Effector memory CD8-positive, alpha-beta T cell (primary cell): Measurements from ENCODE around the gene LY6G5B.

Source experiments
- ATAC-seq: fragments of 150-1000 bp; cut with Tn5 transposase; replicated peaks from 2 replicates; pipeline ENCODE4 v1.10.0; 2021; ENCODE audit warnings: mild to moderate bottlenecking, moderate library complexity
- DNase-seq, 3 experiments: peaks; one replicate each; pipeline ENCODE4 v3.0.0; 2021
- H3K27ac Mint-ChIP-seq, 2 donors: one replicate each; pipeline ENCODE4 v1.8.0; 2022; ENCODE audit warnings: mild to moderate bottlenecking in 2 of 2, mixed read lengths in 2 of 2, moderate library complexity in 2 of 2
- H3K27me3 Mint-ChIP-seq, 2 donors: one replicate each; pipeline ENCODE4 v1.8.0; 2022; ENCODE audit warnings: mixed read lengths in 2 of 2
- H3K36me3 Mint-ChIP-seq: one replicate; pipeline ENCODE4 v1.8.0; 2022; ENCODE audit warnings: mild to moderate bottlenecking, moderate library complexity, mixed read lengths; ENCODE audit not compliant: insufficient read depth
- H3K4me1 Mint-ChIP-seq, 2 donors: one replicate each; pipeline ENCODE4 v1.8.0; 2022; ENCODE audit warnings: low read depth in 2 of 2, mixed read lengths in 2 of 2
- H3K4me3 Mint-ChIP-seq, 2 donors: one replicate each; pipeline ENCODE4 v1.8.0; 2022; ENCODE audit warnings: mild to moderate bottlenecking in 2 of 2, mixed read lengths in 2 of 2, moderate library complexity in 2 of 2
- H3K9me3 Mint-ChIP-seq, 2 donors: one replicate each; pipeline ENCODE4 v1.8.0; 2022; ENCODE audit warnings: mixed read lengths in 2 of 2

LY6G5B gene

DNA sequence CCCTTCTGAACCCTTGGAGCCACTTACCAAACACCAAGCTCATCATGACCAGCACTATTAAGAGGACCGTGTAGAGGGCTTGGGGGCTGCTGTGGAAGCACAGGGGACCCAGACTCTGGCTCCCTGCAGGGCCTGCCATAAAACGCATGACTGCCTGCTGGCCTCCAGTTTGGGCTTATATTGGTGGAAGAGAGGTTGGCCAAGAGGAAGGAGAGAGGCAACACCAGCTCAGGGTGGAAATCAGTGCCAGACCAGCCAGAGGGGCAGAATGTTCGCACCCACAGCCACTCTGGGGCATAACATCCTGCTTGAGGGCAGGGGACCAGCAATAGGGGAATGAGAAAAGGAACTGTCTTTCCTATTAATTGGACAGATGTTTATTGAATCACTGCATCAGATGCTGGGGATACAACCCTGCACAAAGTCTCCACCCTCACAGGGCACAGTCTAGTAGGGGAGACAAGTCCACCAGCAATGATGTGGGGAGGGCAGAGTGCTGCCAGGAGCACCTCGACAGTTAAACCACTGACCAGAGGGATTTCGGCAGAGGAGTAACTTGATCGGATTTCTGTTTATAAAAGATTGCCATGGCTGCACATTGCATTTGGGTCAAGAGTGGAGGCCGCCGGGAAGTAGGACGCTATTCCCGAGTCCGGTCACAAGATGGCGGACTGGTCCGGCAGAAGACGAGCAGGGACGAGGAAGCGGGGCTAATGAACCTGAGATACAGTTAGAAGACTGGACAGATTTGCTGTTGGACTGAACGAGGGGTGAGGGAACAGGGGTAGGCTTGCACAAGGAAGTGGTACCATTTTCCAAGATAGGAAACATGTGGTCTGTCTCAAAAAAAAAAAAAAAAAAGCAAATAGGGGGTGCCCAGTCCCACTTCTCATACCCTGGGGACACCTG is 10.7 kb downstream of the LY6G5B start, which contains the start of gene LY6G5C:
Gene LY6G5C (minus strand): TSS at position 842 of the 909 bp plus-strand sequence. CDS start 694 bp downstream, at position 148.
- H3K4me3 Mint-ChIP-seq = peak within 1 kb of the TSS; percentile 86 to 89
- no peaks in the 10 kb centered on the region for H3K27me3 Mint-ChIP-seq
- ATAC-seq (peak; percentile 68), DNase-seq (peak; percentile 40 to 50 (median 43))
- no peaks in the 10 kb centered on the region for H3K9me3 Mint-ChIP-seq
- peaks cover 24% of the 10 kb centered on the region for H3K36me3 Mint-ChIP-seq
- peak within 1 kb of the TSS; percentile 44 to 88 for H3K27ac Mint-ChIP-seq
- peaks cover 17 to 19% of the 10 kb centered on the region in 2 donors for H3K4me1 Mint-ChIP-seq

GRCh38 chr6:31681135-31681671 is 11.4 kb downstream of the LY6G5B start:
- Mint-ChIP-seq H3K9me3 (no peaks in the 10 kb centered on the region), H3K27me3 (no peaks in the 10 kb centered on the region), H3K27ac (peak overlapping the region; percentile 44 to 88), H3K36me3 (peaks cover 25% of the 10 kb centered on the region), H3K4me3 (peak overlapping the region; percentile 86 to 89), H3K4me1 (peaks cover 17 to 19% of the 10 kb centered on the region in 2 donors)
- ATAC-seq (peak; percentile 67), DNase-seq (peak in 1 of 3 experiments; percentile 29)

DNA sequence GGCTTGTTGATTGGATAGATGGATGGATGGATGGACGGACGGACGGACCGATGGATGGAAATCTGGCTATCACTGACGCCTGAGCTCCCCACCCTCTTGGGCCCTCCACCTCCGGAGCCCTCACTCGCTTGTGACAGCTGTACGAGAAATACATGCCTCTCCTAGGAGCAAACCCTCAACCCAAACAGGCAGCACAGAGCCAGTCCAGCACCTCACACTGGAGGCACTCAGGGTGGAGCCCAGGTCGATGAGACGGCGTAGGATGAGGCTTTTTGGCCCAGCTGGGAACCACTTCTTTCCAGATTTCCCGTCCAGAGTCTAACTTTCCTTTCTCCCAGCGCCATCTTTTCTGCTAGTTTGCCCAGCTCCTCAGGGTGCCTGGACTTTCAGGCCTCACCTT is 13.8 kb downstream of the LY6G5B start:
- Mint-ChIP-seq H3K36me3 (peaks cover 40% of the 10 kb centered on the region), H3K4me1 (peaks cover 17 to 19% of the 10 kb centered on the region in 2 donors), H3K4me3 (no peak overlapping the region), H3K27ac (peak overlapping the region in 1 of 2 donors; percentile 51), H3K27me3 (no peaks in the 10 kb centered on the region), H3K9me3 (no peaks in the 10 kb centered on the region)
- ATAC-seq (no peak), DNase-seq (no peak)

DNA sequence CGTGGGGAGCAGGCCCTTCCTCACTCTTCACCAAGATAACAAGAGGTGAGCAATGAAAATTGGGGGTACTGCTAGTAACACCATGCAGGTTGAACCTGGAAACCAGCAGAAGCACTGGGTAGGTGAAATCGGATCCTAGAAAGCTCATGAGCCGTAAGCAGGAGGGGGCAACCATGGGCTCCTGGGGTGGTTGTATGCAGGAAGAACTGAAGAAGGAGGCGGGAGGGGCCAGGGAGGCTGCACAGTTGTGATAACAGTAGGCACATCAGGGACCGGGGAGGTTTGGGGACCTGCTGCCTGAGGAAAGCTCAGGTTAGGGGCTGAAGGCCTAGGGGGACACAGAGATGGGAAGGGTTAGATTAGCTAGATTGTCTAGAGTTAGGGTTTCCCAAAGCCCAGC is 16.7 kb downstream of the LY6G5B start:
- H3K36me3 Mint-ChIP-seq = peaks cover 55% of the 10 kb centered on the region
- no peaks in the 10 kb centered on the region for H3K27me3 Mint-ChIP-seq
- H3K27ac Mint-ChIP-seq = peak overlapping the region; percentile 36 to 66

DNA sequence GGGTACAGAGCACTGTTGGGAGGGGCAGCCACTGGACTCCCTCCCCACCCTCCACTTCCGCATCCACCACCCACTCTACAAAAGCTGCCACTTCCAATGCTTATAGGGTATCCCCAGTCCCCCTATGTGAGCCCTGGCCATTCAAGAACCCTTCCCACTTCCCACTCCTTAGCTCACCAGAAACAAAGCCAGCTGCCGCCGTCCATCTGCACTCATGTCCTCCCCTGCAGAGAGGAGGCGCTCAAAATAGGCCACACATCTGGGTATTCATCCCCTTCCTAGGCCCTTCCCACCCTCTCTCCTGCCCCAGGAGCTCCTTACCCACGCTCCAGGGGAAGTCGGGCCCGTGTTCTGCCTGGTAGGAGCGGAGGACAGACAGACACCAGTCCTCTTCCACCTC is 17.5 kb downstream of the LY6G5B start:
- no peak for ATAC-seq
- H3K36me3 Mint-ChIP-seq = peaks cover 48% of the 10 kb centered on the region

More for the DNA sequence above, 16.7 kb downstream of the LY6G5B start:
- ATAC-seq (no peak), DNase-seq (no peak)
- Mint-ChIP-seq H3K9me3 (no peaks in the 10 kb centered on the region), H3K4me3 (no peak overlapping the region), H3K4me1 (peaks cover 4 to 5% of the 10 kb centered on the region in 2 donors)

GRCh38 chr6:31687860-31688693 is 18.3 kb downstream of the LY6G5B start:
- Mint-ChIP-seq H3K4me1 (peaks cover 0 to 2% of the 10 kb centered on the region in 2 donors), H3K4me3 (no peak overlapping the region), H3K9me3 (no peaks in the 10 kb centered on the region), H3K36me3 (peaks cover 49% of the 10 kb centered on the region), H3K27ac (no peak overlapping the region), H3K27me3 (no peaks in the 10 kb centered on the region)
- DNase-seq (no peak), ATAC-seq (no peak)

More for the DNA sequence above, 17.5 kb downstream of the LY6G5B start:
- Mint-ChIP-seq H3K4me1 (peaks cover 0 to 2% of the 10 kb centered on the region in 2 donors), H3K27me3 (no peaks in the 10 kb centered on the region), H3K27ac (peak overlapping the region; percentile 44 to 66), H3K9me3 (no peaks in the 10 kb centered on the region), H3K4me3 (no peak overlapping the region)
- DNase-seq = no peak

DNA sequence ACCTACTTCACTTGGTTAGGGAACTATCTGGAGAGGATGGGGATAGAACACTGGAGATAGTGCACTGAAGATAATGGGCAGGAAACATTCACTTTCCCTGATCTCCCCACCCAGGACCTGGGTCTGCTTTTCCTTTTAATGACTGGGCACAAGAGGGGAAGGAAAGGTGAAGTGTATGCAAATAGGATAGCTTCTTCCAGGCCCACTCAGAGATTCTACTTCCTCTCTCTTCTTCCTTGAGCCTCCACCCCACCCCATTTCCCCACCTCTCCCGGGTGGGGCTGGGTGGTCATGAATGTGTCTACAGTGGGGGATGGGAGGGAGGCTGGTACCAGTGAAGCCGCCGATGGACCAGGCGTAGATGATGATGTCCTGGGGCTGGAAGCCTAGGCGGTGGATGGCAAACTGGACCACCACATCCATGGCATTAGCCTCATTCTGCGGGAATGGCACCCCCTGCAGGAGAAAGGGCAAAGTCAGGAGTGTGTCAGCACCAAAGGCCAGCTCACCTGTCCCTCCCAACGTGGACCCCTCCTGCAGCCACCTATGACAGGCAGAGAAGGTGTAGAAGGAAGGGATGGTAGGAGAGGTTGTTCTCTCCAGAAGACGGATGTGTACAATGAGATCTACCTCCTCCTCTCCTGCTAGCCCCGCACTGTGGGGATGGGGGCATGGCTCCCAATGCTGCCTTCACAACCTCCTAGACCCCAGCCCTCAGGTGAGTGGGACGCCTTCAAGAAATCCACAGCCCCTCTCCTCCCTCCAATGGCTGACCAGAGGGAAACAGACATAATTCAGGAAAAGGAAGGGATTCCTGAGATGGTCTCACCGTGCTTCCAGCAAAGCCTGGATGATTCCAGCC is 19.7 kb downstream of the LY6G5B start:
- ATAC-seq = no peak
- Mint-ChIP-seq H3K36me3 (peaks cover 58% of the 10 kb centered on the region), H3K27me3 (no peaks in the 10 kb centered on the region), H3K4me1 (peaks cover 0 to 2% of the 10 kb centered on the region in 2 donors), H3K27ac (peak overlapping the region in 1 of 2 donors; percentile 85), H3K4me3 (no peak overlapping the region), H3K9me3 (no peaks in the 10 kb centered on the region)
- DNase-seq = no peak

DNA sequence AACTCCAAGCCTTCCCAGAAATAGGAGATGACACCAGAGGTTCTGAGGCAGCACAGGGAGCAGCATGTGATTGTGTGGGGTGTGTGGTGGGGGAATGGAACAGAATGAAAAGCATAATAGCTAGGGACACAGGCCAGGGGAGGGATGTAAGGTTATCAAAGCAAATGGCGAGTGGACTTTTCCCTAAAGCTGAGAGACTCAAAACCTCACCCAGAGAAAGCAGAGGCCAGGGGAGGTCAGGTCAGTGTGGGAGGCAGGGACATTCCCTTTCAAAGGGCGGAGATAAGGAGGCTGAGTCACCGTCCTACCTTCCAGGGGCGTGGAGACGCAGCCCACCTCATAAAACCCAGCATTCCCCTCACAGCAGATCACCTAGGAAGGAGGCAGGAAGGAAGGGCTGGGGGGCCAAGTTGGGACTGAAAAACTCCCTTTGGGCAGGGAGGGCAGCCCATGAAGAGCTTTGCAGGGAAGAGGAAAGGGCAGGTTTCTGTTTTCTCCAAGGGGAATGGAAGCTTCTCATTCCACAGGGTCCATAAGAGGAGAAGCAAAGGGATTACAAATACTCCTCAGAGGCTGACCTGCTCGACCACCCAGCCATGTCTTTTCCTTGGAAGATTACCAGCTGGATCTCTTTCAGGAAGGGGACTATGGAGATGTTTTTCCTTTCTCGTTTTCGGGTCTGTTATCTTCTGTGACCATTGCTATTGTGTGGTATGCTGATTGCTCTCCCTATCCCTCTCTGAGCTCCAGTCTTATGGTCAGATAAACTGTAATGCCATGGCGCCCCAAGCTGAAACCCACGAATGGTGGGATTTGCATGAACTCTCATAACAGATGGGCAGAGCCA is 20.7 kb downstream of the LY6G5B start:
- Mint-ChIP-seq H3K4me3 (no peak overlapping the region), H3K27me3 (no peaks in the 10 kb centered on the region), H3K4me1 (peaks cover 0 to 2% of the 10 kb centered on the region in 2 donors), H3K27ac (peak overlapping the region in 1 of 2 donors; percentile 85), H3K9me3 (no peaks in the 10 kb centered on the region), H3K36me3 (peaks cover 58% of the 10 kb centered on the region)
- DNase-seq (no peak), ATAC-seq (no peak)

DNA sequence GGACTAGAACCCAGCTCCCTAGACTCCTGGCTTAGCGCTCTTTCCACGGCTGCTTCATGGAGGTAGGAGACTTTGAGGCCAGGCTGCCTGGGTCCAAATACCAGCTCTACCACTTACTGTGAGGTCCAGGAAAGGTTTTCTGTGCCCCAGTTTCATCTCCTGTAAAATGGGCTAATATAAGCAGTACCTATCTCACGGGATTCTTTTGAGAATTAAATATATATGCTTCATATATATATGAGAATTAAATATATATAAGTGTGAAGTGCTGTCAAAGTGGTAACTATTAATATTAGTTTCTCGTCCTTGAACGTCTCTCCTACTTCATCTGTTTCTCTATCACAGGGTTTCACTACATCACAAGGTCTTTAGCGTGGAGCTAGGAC is 21.3 kb downstream of the LY6G5B start:
- Mint-ChIP-seq H3K36me3 (peaks cover 63% of the 10 kb centered on the region), H3K4me3 (no peak overlapping the region), H3K27ac (peak overlapping the region in 1 of 2 donors; percentile 85), H3K27me3 (no peaks in the 10 kb centered on the region), H3K4me1 (peaks cover 0 to 2% of the 10 kb centered on the region in 2 donors), H3K9me3 (no peaks in the 10 kb centered on the region)
- DNase-seq (no peak), ATAC-seq (no peak)

DNA sequence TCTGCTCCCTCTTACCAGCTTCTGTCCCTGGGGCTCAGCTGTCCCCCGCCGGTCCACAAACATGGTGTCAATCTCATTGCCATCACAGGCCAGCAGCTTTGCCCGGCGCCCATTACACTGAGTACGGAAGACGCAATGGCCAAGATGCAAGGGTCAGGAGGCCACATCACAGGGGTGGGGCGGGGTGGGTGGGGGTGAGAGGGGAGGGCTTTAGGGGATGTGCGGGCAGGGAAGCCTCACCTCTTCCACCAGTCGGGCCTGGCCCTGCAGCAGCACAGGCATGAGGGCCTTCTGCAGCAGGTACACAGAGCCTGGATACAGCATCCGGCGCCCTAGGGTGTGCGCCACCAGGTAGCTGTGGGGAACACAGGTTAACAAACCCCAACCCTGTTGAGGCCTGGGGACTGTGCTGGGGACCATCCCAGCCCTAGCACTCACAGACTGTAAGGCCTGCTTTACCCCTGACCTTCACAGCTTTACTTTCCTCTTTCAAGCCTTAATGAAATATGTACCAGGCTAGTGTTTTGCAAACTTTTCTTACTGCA is 21.9 kb downstream of the LY6G5B start:
- Mint-ChIP-seq H3K4me3 (no peak overlapping the region), H3K36me3 (peaks cover 68% of the 10 kb centered on the region), H3K27me3 (no peaks in the 10 kb centered on the region), H3K9me3 (no peaks in the 10 kb centered on the region), H3K4me1 (peaks cover 0 to 2% of the 10 kb centered on the region in 2 donors), H3K27ac (no peak overlapping the region)
- ATAC-seq (no peak), DNase-seq (no peak)

DNA sequence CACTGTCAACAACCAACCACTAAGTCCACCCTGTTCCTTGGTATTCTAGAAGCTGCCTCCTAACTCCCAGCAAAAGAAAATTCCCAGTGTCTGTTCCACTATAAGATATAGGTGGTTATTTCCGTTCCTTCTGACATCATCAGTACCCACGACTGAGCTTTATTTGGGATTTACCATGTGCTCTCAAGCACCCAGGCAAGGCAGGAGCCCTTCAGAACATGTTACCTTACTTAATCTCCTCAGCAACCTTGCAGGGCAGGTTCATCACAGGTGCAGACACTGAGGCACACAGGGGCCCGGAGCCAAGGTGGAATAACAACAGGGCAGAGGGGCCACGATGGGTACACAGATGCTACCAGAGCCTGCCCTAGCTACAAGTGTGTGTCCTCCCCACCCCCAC is 22.6 kb downstream of the LY6G5B start:
- ATAC-seq (no peak), DNase-seq (no peak)
- no peaks in the 10 kb centered on the region for H3K27me3 Mint-ChIP-seq
- H3K36me3 Mint-ChIP-seq = peaks cover 62% of the 10 kb centered on the region
- H3K9me3 Mint-ChIP-seq = no peaks in the 10 kb centered on the region
- no peak overlapping the region for H3K4me3 Mint-ChIP-seq
- no peak overlapping the region for H3K27ac Mint-ChIP-seq
- H3K4me1 Mint-ChIP-seq = peaks cover 2% of the 10 kb centered on the region in 2 donors

DNA sequence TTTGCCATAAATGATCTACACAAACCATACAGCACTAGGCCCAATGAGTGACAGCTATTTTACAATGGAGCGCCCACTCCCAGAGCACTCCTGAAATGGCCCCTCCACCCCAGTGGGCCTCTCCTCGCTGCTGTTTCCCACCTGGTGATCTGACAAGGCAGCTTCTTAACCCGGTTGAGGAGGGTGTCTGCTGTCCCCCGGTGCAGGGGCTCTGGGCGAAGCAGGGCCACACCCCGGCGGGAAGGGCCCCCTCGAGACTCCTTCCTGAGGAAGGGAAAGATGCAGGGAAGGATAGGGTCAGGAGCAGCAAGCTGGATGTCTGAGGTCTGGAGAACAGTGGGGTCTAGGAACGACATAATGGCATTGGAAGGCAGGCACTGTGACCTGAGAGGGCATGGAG is 23.1 kb downstream of the LY6G5B start:
- H3K27me3 Mint-ChIP-seq = no peaks in the 10 kb centered on the region
- ATAC-seq (no peak), DNase-seq (no peak)
- H3K36me3 Mint-ChIP-seq = peaks cover 62% of the 10 kb centered on the region
- peaks cover 7% of the 10 kb centered on the region in 2 donors for H3K4me1 Mint-ChIP-seq
- no peaks in the 10 kb centered on the region for H3K9me3 Mint-ChIP-seq
- no peak overlapping the region for H3K4me3 Mint-ChIP-seq
- peak overlapping the region; percentile 80 to 88 for H3K27ac Mint-ChIP-seq
